ENCODE data around the gene KCND3.
"Not testable (repeated sequence)": the region's sequence is repeated elsewhere in the genome, so short reads cannot be mapped to it uniquely, and the experiment has no call there.

Gene KCND3

DNA sequence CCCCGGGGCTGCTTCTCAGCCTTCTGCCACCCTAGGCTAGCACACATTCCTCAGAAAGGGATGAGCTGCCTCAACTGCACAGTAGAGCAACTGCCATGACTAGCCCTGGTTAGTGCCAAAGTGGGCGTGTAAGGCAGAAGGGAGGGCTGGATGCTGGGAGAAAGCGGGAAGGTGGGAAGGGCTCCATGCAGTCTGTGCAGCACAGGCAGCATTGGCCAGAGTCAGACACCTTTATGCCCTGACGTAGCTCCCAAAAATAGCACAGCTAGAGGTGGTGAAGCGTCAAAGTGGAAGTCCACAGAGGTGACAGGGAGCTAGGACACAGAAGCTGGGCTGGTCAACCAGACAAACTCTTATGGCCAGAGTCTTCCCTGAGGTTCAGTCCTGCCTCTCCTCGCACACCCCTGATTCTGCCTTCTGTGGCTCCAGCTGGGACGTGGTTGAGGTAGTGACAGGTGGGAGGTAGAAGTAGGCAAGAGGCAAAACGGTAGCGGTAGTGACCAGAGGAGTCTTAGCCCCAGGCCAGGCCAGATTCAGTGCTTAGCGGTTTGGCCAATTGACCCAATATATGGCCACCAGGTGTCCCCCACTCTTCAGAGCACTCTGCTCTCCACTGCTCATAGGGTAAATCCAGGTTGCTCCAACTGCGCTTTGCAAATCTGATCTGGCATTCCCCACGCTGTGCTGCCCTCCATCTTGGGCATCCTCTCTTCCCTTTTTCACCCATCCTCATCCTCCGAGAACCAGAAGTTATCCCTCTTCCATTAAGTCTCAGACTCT lies 188.2 kb downstream of the KCND3 start:
- no peak for TF ChIP-seq POLR2AphosphoS5 (IDR thresholded peaks at IDR 0.05; ENCODE audit: low read depth, low read length)
- TF ChIP-seq TAF1 (IDR thresholded peaks at IDR 0.05; ENCODE audit: borderline replicate concordance, low read depth, low read length), result no peak
- TF ChIP-seq POLR2A (IDR thresholded peaks at IDR 0.05; ENCODE audit: low read depth, low read length), result no peak
- DNase-seq (ENCODE audit: insufficient read length) (no peak), FAIRE-seq (no peak)

DNA sequence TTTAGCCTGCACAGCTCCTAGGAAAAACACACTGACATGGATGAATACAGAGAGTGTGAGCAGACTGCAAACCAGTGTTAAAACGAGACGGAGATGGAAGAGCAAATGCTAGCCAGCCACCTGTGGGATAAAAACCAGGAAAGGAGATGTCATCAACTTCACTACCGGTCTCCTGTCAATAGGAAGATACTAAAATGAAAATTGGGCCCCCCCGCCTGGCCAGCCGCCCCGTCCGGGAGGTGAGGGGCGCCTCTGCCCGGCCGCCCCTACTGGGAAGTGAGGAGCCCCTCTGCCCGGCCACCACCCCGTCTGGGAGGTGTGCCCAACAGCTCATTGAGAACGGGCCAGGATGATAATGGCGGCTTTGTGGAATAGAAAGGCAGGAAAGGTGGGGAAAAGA lies 189.7 kb downstream of the KCND3 start:
- DNase-seq (ENCODE audit: insufficient read length); FAIRE-seq: not testable (repeated sequence)

DNA sequence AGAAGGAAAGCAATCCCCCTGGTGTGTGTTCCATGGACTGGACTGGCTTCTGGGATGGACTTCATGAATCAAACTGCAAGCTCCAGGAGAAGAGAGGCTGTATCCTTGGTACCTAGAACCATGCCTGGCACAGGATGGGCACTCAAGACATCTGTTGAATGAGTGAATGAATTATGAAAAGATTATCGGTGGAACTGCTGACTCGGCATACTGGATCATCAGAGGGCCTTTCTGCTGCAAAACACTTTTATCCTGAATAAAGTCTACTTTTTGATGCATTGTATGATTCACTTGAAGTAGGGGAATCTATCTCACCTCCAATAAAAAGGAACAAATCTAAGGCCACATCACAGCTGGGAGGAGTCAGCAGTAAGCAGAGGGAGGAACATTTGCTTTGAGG lies 190.9 kb downstream of the KCND3 start:
- no peak for TF ChIP-seq POLR2AphosphoS5 (IDR thresholded peaks at IDR 0.05; ENCODE audit: low read depth, low read length)
- no peak for TF ChIP-seq POLR2A (IDR thresholded peaks at IDR 0.05; ENCODE audit: low read depth, low read length)
- no peak for TF ChIP-seq TAF1 (IDR thresholded peaks at IDR 0.05; ENCODE audit: borderline replicate concordance, low read depth, low read length)
- DNase-seq (ENCODE audit: insufficient read length) (no peak), FAIRE-seq (no peak)

DNA sequence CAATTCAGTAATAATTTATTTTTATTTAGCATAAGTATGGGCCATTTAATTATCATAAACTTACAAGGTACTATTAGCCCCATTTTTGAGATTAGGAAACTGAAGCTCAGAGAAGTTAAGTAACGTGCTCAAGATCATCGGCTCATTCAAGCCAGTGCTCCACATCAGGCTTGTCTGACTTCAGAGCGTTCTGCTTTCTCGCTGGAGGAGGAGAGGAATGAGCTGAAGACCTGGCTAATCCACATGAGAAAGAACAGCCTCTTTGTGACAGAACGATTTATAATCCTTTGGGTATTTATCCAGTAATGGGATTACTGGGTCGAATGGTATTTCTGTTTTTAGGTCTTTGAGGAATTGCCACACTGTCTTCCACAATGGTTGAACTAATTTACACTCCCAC lies 194.1 kb downstream of the KCND3 start:
- DNase-seq (ENCODE audit: insufficient read length) (no peak), FAIRE-seq (no peak)
- TF ChIP-seq TAF1 (IDR thresholded peaks at IDR 0.05; ENCODE audit: borderline replicate concordance, low read depth, low read length) (no peak), POLR2AphosphoS5 (IDR thresholded peaks at IDR 0.05; ENCODE audit: low read depth, low read length) (no peak)

DNA sequence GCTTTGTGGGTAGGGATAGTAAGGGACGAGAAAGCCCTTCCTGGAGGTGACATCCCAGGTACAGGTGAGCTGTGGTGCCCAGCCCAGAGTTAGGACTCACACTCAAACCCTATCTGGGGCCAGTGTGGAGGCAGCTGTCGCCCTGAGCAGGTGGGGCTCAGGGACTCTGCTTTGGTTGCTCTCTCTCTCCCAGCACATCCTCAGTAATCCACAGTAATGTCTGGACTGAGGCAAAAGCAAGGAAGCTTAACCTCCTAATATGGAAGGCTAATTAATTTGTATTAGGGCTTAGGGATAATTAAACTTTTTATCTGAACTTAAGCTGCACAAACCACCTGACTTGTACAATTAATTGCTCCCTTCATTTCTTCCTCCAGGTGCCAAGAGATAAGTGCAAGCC lies 195.5 kb downstream of the KCND3 start:
- TF ChIP-seq POLR2A (IDR thresholded peaks at IDR 0.05; ENCODE audit: low read depth, low read length) (no peak), TAF1 (IDR thresholded peaks at IDR 0.05; ENCODE audit: borderline replicate concordance, low read depth, low read length) (no peak), POLR2AphosphoS5 (IDR thresholded peaks at IDR 0.05; ENCODE audit: low read depth, low read length) (no peak)
- DNase-seq (ENCODE audit: insufficient read length) (no peak), FAIRE-seq (no peak)

DNA sequence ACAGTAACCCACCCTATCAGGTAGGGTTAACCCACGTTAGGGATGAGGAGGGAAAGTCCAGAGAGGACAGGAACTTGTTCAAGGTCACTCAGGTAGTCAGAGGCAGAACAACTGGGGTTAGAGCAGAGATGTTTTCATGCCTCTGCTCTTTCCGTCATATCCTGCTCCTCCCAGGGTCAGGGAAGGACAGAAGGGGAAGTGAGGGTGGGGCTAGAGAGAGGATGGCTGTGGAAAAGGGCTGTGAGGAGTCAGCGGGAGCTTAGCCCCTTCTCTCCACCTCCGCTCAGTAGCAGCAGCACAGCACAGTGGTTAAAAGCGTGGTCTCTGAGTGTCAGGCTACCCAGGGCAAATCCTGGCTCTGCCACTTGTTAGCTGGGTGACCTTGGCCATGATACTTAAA lies 197.2 kb downstream of the KCND3 start:
- no peak for DNase-seq (ENCODE audit: insufficient read length)
- TF ChIP-seq POLR2A (IDR thresholded peaks at IDR 0.05; ENCODE audit: low read depth, low read length), result no peak
- TF ChIP-seq TAF1 (IDR thresholded peaks at IDR 0.05; ENCODE audit: borderline replicate concordance, low read depth, low read length), result no peak
- no peak for TF ChIP-seq POLR2AphosphoS5 (IDR thresholded peaks at IDR 0.05; ENCODE audit: low read depth, low read length)
- no peak for FAIRE-seq

DNA sequence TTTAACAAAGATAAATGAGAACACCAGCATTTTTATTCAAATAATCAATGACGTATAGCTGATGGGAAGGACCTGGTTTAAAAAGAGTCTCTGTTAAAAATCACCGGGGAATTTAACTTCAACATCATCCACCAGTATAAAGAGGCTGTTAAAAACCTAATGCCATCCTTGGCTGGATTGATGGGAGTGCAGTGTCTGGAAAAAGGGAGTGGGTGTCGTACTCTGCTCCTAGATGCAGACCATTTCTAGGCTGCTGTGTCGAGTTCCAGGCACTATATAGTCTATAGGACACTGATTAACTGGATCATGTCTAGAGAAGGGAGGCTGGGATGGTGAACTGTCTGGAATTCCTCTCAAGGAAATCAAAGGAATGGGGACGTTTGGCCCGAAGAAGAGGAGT lies 197.7 kb downstream of the KCND3 start:
- DNase-seq (ENCODE audit: insufficient read length) (no peak), FAIRE-seq (no peak)
- no peak for TF ChIP-seq POLR2A (IDR thresholded peaks at IDR 0.05; ENCODE audit: low read depth, low read length)
- no peak for TF ChIP-seq TAF1 (IDR thresholded peaks at IDR 0.05; ENCODE audit: borderline replicate concordance, low read depth, low read length)
- no peak for TF ChIP-seq POLR2AphosphoS5 (IDR thresholded peaks at IDR 0.05; ENCODE audit: low read depth, low read length)

DNA sequence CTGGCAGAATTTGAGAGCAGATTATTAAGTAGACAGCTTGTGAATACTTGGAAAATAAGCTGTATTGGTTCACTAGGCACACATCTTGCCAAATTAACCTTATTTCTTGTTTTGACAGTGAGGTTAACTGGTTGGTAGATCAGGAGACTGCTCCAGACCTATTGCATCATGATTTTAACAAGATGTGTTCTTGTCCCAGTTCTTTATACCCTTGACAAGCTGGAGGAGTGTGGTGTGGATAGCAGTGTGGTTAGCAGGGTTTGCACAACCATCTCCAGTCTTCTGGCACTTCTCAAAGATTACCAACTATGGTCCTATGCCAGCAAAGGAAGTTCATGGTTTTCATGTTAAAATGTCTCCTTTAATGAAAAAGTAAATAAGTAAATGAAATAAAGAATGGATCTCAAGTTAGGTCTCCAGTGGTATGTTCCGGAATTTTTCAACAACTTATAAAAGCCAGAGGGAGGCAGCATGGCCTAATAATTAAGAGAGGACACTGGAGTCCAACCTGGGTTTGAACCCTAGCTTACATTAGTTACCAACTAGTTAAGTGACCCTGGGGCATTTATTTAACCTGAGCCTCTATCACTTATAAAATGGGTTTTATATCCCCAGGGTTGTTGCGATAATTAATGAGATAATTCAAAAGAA lies 199.7 kb downstream of the KCND3 start:
- no peak for TF ChIP-seq TAF1 (IDR thresholded peaks at IDR 0.05; ENCODE audit: borderline replicate concordance, low read depth, low read length)
- FAIRE-seq, result no peak
- DNase-seq (ENCODE audit: insufficient read length), result no peak

DNA sequence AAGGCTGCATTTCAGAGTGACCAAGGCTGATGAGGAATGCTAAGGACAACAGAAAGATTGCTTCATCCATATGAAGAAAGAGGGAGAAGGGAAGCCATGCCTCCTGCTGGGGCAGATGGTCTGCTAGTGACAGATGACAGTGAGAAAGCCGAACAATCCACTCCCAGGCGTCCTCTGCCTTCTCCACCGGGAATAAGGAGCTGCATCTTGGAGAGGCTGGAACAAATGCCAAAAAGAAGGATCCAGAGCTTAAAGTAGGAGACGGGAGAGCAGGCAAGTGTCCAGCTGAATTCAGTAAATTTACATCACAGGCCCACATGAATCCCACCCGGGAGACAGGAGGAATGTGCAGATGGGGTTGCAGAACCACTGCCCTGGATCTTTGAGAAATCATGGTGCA lies 200.3 kb downstream of the KCND3 start:
- no peak for DNase-seq (ENCODE audit: insufficient read length)
- no peak for FAIRE-seq
- no peak for TF ChIP-seq TAF1 (IDR thresholded peaks at IDR 0.05; ENCODE audit: borderline replicate concordance, low read depth, low read length)
- TF ChIP-seq POLR2A (IDR thresholded peaks at IDR 0.05; ENCODE audit: low read depth, low read length), result no peak
- TF ChIP-seq POLR2AphosphoS5 (IDR thresholded peaks at IDR 0.05; ENCODE audit: low read depth, low read length), result no peak

DNA sequence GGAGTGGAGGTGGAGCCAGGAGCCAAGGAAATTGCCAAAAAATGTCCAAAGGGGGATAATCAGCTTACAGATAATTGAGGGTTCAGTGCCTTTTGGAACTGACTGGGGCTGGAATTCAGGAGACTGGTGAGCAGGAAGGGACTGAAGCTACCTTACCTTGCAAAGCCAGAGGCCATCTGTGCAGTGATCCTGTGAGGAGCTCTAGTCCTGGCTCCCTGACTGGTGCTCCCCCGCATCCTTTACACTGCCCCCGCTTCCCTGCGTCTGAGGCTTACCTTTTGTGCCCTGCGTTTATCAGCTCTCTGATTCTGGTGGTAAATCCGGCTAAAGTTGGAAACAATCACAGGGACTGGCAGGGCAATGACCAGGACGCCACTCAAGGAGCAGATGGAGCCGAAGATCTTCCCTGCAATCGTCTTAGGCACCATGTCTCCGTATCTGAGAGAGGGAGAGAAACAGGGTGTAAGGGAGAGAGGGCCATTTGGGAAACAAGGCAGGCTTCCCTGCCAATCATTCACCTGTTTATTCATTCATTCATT lies 202.7 kb downstream of the KCND3 start:
- TF ChIP-seq POLR2A (IDR thresholded peaks at IDR 0.05; ENCODE audit: low read depth, low read length) (no peak), POLR2AphosphoS5 (IDR thresholded peaks at IDR 0.05; ENCODE audit: low read depth, low read length) (no peak), TAF1 (IDR thresholded peaks at IDR 0.05; ENCODE audit: borderline replicate concordance, low read depth, low read length) (no peak)
- DNase-seq (ENCODE audit: insufficient read length), result no peak

DNA sequence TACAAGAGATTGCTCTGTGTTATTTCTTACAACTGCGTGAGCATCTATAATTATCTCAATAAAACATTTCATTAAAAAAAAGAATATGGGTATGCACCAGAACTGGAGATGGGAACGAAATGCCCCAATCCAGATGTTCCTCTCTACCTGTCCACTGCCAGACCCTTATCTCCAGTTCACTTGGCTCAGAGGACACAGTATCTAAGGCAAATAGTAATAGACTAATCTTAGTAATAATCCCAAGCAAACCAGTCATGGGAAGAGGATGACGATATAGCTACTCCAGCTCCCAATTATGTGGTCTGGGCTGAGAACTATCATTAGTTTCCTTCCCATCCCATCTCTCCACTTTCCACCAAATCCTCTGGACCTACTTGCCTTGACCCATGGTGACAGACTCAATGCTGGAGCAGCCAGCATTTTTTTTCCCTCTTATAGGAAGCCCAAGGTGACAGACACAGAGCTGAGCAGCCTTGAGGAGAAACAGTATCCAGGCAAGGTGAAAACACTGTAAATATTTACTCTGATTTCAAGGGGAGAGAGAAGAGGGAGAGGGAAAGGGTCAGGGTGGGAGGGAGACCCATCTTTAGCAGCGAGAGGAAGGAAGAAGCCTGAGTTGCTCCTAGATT lies 205.1 kb downstream of the KCND3 start:
- DNase-seq (ENCODE audit: insufficient read length) (no peak), FAIRE-seq (no peak)
- TF ChIP-seq POLR2AphosphoS5 (IDR thresholded peaks at IDR 0.05; ENCODE audit: low read depth, low read length) (no peak), TAF1 (IDR thresholded peaks at IDR 0.05; ENCODE audit: borderline replicate concordance, low read depth, low read length) (no peak), POLR2A (IDR thresholded peaks at IDR 0.05; ENCODE audit: low read depth, low read length) (no peak)

More for the DNA sequence above, 202.7 kb downstream of the KCND3 start:
- FAIRE-seq, result no peak

DNA sequence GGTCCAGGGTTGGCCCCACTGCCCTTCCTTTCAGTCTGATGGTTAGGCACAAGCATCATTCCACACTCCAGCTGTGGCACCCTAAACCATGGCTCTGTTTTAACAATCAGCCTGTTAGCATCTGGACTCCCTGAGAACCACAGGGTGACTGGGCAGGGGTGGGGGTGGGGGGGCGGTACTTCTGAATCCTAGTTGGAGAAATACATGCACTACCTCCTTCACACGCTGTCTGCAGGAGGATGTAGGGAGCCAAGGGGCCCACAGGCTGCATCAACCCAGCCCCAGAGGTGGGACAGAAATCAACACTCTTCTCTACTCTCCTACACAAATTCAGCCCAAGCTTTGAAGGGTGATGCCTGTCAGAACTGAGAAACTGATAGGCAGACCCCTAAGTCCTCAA lies 209.9 kb downstream of the KCND3 start:
- TF ChIP-seq POLR2AphosphoS5 (IDR thresholded peaks at IDR 0.05; ENCODE audit: low read depth, low read length) (no peak), TAF1 (IDR thresholded peaks at IDR 0.05; ENCODE audit: borderline replicate concordance, low read depth, low read length) (no peak), POLR2A (IDR thresholded peaks at IDR 0.05; ENCODE audit: low read depth, low read length) (no peak)
- FAIRE-seq, result no peak
- DNase-seq (ENCODE audit: insufficient read length), result no peak

Measured in GM12892 (cell line).